HG03565 (cell line): ENCODE results near the gene R3HDML.
"Not testable (repeated sequence)": the region's sequence is repeated elsewhere in the genome, so short reads cannot be mapped to it uniquely, and the experiment has no call there.

Experiments used
- ATAC-seq: cut with Tn5 transposase; IDR thresholded peaks from one replicate; pipeline ENCODE4 v1.9.1; 2021; ENCODE audit warnings: mild to moderate bottlenecking, moderate library complexity; ENCODE audit not compliant: unreplicated experiment

The R3HDML gene

GRCh38 chr20:44336725-44337380, at the start of gene R3HDML:
Gene R3HDML (plus strand): TSS chr20:44337043. CDS start chr20:44337158, 115 bp downstream.
- ATAC-seq = no peak

GRCh38 chr20:44287272-44288097, 49.4 kb upstream of the R3HDML start:
- ATAC-seq = no peak

GRCh38 chr20:44288252-44288651, 48.6 kb upstream of the R3HDML start:
- no peak for ATAC-seq

- no peak for ATAC-seq
Measured at GRCh38 chr20:44291754-44292153, 45.1 kb upstream of the R3HDML start.

GRCh38 chr20:44296011-44296410, 40.8 kb upstream of the R3HDML start:
- ATAC-seq = no peak

GRCh38 chr20:44297721-44298120, 39.1 kb upstream of the R3HDML start:
- ATAC-seq = no peak

- not testable (repeated sequence) for ATAC-seq
Measured at GRCh38 chr20:44299011-44299535, 37.8 kb upstream of the R3HDML start.

GRCh38 chr20:44301285-44301684, 35.6 kb upstream of the R3HDML start:
- no peak for ATAC-seq

- no peak for ATAC-seq
Measured at GRCh38 chr20:44302026-44302669, 34.7 kb upstream of the R3HDML start.

GRCh38 chr20:44302736-44303135, 34.1 kb upstream of the R3HDML start:
- no peak for ATAC-seq

GRCh38 chr20:44304383-44304782, 32.5 kb upstream of the R3HDML start:
- no peak for ATAC-seq

GRCh38 chr20:44306927-44307326, 29.9 kb upstream of the R3HDML start:
- ATAC-seq = no peak

- no peak for ATAC-seq
Measured at GRCh38 chr20:44309763-44310663, 26.8 kb upstream of the R3HDML start.

- ATAC-seq = peak; percentile 86
Measured at GRCh38 chr20:44310664-44311639, 25.9 kb upstream of the R3HDML start, which contains the start of gene FITM2. Gene FITM2 (minus strand): TSS chr20:44311202. CDS start chr20:44311148, 54 bp downstream.

- no peak for ATAC-seq
Measured at GRCh38 chr20:44314870-44315269, 22.0 kb upstream of the R3HDML start.

- ATAC-seq = no peak
Measured at GRCh38 chr20:44319839-44320422, 16.9 kb upstream of the R3HDML start.

GRCh38 chr20:44324343-44324742, 12.5 kb upstream of the R3HDML start:
- no peak for ATAC-seq

- ATAC-seq = no peak
Measured at GRCh38 chr20:44326391-44327159, 10.3 kb upstream of the R3HDML start.
